ENCODE data around the gene CABP2.

DNA sequence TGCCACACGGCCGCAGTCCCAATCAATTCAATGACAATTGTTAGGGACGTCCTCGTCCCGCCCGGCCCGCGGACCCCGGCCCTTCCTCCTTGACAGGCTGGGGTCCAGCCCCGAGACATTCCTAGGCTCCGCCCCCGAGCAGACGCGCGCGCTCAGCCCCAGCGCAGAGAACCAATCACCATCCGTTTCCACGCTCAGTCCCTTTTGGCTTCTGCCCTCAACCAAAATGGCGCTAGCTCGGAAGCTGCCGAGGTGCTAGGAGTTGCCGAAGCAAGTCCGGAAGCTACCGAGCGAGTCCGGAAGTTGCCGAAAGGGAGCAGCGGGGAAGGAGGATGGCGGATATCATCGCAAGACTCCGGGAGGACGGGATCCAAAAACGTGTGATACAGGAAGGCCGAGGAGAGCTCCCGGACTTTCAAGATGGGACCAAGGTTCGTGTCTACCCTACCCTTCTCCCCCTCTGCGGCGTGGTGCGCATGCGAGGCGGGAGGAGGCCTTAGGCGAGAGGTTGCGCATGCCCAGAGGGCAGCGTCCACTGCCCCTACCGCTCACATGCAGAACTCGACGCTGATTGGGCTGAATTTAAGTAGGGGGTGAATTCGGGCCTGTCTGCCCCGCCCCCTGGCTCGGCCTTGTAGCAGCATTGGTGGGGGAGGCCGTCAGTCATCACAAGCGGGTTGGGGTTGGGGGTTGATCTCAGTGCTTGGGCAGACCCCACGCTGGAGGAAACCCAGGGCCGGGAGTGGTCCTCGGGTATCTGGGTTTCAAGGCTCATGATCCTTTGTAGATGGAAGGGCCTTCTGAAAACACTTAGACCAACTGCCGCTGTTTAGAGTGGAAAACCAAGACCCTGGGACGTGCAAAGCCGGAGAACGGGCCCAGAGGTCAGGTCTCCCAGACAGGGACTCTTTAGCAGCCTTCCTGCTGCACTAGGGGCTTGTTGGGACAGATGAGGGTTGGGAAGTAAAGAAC lies 40.1 kb downstream of the CABP2 start, which contains the start of gene AIP:
- TF ChIP-seq GATA2 (IDR thresholded peaks at IDR 0.05; ENCODE audit: low read depth, low read length) = no peak
- TF ChIP-seq GATA3 (IDR thresholded peaks at IDR 0.05; ENCODE audit: low read depth, low read length) = no peak

Measured in SH-SY5Y (cell line).